Activated CD8-positive, alpha-beta T cell treated with anti-CD3 and anti-CD28 coated beads for 36 hours (primary cell): ENCODE measurements around the gene RNF13. TPM values are rescaled to one million over a fixed set of nuclear protein-coding genes. Genes with fewer than 3 reads are reported as not detected.

ENCODE experiments used
- ATAC-seq: fragments of 200-7000 bp; cut with Tn5 transposase; one replicate; pipeline ENCODE4 v1.10.0; 2021; ENCODE audit warnings: mild to moderate bottlenecking, moderate library complexity
- CTCF ChIA-PET: fragments of 350-600 bp; sonication (Branson Sonifier 250); formaldehyde crosslinking; loops from one replicate; lab custom pipeline; 2021; ENCODE audit warnings: antibody characterized with exemption; lab: Charles Lee
- POLR2A ChIA-PET: fragments of 350-600 bp; sonication (Branson Sonifier 250); formaldehyde crosslinking; loops from one replicate; lab custom pipeline; 2021; ENCODE audit warnings: antibody characterized with exemption; lab: Charles Lee
- DNase-seq: peaks from one replicate; pipeline ENCODE4 v3.0.0-alpha.2; 2020
- H3K27ac Mint-ChIP-seq: one replicate; pipeline ENCODE4 v1.8.0; 2021; ENCODE audit warnings: mild to moderate bottlenecking, mixed read lengths
- H3K27me3 Mint-ChIP-seq: one replicate; pipeline ENCODE4 v1.8.0; 2021; ENCODE audit warnings: mixed read lengths
- H3K36me3 Mint-ChIP-seq: one replicate; pipeline ENCODE4 v1.8.0; 2021; ENCODE audit warnings: low read depth, mixed read lengths
- H3K4me1 Mint-ChIP-seq: one replicate; pipeline ENCODE4 v1.8.0; 2021; ENCODE audit warnings: low read depth, mixed read lengths
- H3K4me3 Mint-ChIP-seq: one replicate; pipeline ENCODE4 v1.8.0; 2021; ENCODE audit warnings: mild to moderate bottlenecking, moderate library complexity, mixed read lengths
- H3K9me3 Mint-ChIP-seq: one replicate; pipeline ENCODE4 v1.8.0; 2021; ENCODE audit warnings: mixed read lengths
- CTCF ChIP-seq: fragments of 200-600 bp; IDR thresholded peaks from one replicate; pipeline ENCODE4 v1.8.0; 2022; ENCODE audit warnings: antibody characterized with exemption, mild to moderate bottlenecking
- intact Hi-C: fragments of 100-400 bp; cut with micrococcal nuclease; formaldehyde crosslinking; loops from one replicate; pipeline ENCODE4 v1.10.0; 2022
- total RNA-seq, 2 experiments: library from RNA; stranded (reverse); gene quantifications; one replicate each; pipeline ENCODE4 v1.2.3, GENCODE V29; 2021

RNF13 gene
- total RNA-seq, 2 experiments from 2014 or later, result 25.7 to 26.3 TPM

DNA sequence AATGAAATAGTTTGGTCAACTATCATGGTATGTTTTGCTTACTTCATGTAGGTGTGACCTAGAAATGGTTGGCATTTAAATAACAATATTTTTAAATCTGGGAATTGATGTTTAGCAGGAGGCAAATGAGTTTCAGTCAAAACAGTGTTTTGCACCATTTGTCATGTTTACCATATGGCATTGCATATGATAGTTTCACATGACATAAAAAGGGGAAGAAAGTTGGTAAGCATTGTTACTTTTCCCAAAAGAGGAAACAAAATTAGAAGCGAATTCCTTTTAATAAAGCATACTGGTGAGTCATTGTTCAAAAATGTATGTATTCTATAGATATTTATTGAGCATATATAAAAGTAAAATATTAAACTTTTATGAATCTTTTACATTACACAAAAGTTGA lies 2.3 kb downstream of the RNF13 start:
- H3K9me3 Mint-ChIP-seq, result no peaks in the 10 kb centered on the region
- intact Hi-C loops, result no loop called here
- CTCF ChIA-PET, result no interaction called here

GRCh38 chr3:149815728-149816127 lies 2.7 kb downstream of the RNF13 start:
- CTCF ChIA-PET, result interaction anchor here (0.9 to 9.5 kb wide), 2 partner anchors 7 to 44 kb away, joined by 3 to 51 read pairs; no protein-coding TSS in a partner anchor

More for the DNA sequence above, 2.3 kb downstream of the RNF13 start:
- H3K4me1 Mint-ChIP-seq, result peaks cover 55% of the 10 kb centered on the region
- peaks cover under 1% of the 10 kb centered on the region for H3K27me3 Mint-ChIP-seq
- POLR2A ChIA-PET, result no interaction called here
- DNase-seq, result no peak
- H3K36me3 Mint-ChIP-seq, result peaks cover 10% of the 10 kb centered on the region
- no peak overlapping the region for H3K27ac Mint-ChIP-seq
- peak overlapping the region; percentile 90 for H3K4me3 Mint-ChIP-seq
- no peak for TF ChIP-seq CTCF
- no peak for ATAC-seq

GRCh38 chr3:149816311-149816710 lies 3.3 kb downstream of the RNF13 start:
- no peak for TF ChIP-seq CTCF
- intact Hi-C loops, result no loop called here
- Mint-ChIP-seq H3K36me3 (peaks cover 10% of the 10 kb centered on the region), H3K27ac (no peak overlapping the region), H3K4me3 (no peak overlapping the region), H3K9me3 (no peaks in the 10 kb centered on the region), H3K27me3 (no peaks in the 10 kb centered on the region), H3K4me1 (peaks cover 58% of the 10 kb centered on the region)
- POLR2A ChIA-PET, result no interaction called here
- DNase-seq (no peak), ATAC-seq (no peak)
- CTCF ChIA-PET, result interaction anchor here (0.9 to 9.5 kb wide), 2 partner anchors 8 to 45 kb away, joined by 3 to 51 read pairs; no protein-coding TSS in a partner anchor

More at GRCh38 chr3:149815728-149816127, 2.7 kb downstream of the RNF13 start:
- Mint-ChIP-seq H3K27me3 (no peaks in the 10 kb centered on the region), H3K27ac (no peak overlapping the region), H3K4me3 (no peak overlapping the region), H3K36me3 (peaks cover 10% of the 10 kb centered on the region), H3K9me3 (no peaks in the 10 kb centered on the region), H3K4me1 (peaks cover 56% of the 10 kb centered on the region)
- DNase-seq (no peak), ATAC-seq (no peak)
- intact Hi-C loops, result no loop called here
- no peak for TF ChIP-seq CTCF
- POLR2A ChIA-PET, result no interaction called here

- H3K27ac Mint-ChIP-seq, result no peak overlapping the region
- no peak for TF ChIP-seq CTCF
- ATAC-seq (no peak), DNase-seq (no peak)
- intact Hi-C loops, result no loop called here
- H3K27me3 Mint-ChIP-seq, result no peaks in the 10 kb centered on the region
- peaks cover 16% of the 10 kb centered on the region for H3K36me3 Mint-ChIP-seq
- no peaks in the 10 kb centered on the region for H3K9me3 Mint-ChIP-seq
- no peak overlapping the region for H3K4me3 Mint-ChIP-seq
- POLR2A ChIA-PET, result no interaction called here
- H3K4me1 Mint-ChIP-seq, result peaks cover 62% of the 10 kb centered on the region
- CTCF ChIA-PET, result interaction anchor here (1.4 to 9.5 kb wide), 2 partner anchors 9 to 63 kb away, joined by 3 to 51 read pairs; no protein-coding TSS in a partner anchor
Observed at GRCh38 chr3:149816986-149817385, 4.0 kb downstream of the RNF13 start.

GRCh38 chr3:149819432-149819831 lies 6.4 kb downstream of the RNF13 start:
- CTCF ChIA-PET, result interaction anchor here (1.4 to 9.5 kb wide), 4 partner anchors 11 to 67 kb away, joined by 5 to 51 read pairs (median 6); partner anchors contain the start of gene COMMD2
- Mint-ChIP-seq H3K27me3 (no peaks in the 10 kb centered on the region), H3K4me1 (peaks cover 60% of the 10 kb centered on the region), H3K4me3 (no peak overlapping the region), H3K36me3 (peaks cover 22% of the 10 kb centered on the region), H3K27ac (no peak overlapping the region), H3K9me3 (peaks cover 2% of the 10 kb centered on the region)
- intact Hi-C loops, result no loop called here
- no peak for DNase-seq
- no peak for ATAC-seq
- no peak for TF ChIP-seq CTCF
- POLR2A ChIA-PET, result no interaction called here
